SK-N-MC (cell line): ENCODE results near the gene GRM5.

Experiments used
- EZH2 ChIP-seq: fragments of 200-600 bp; sonication (generic); IDR thresholded peaks from one replicate; pipeline ENCODE4 v1.6.1; 2017; ENCODE audit warnings: antibody characterized with exemption
- POLR2AphosphoS5 ChIP-seq: IDR thresholded peaks from 2 replicates; pipeline ENCODE4 v1.6.1; 2012; ENCODE audit warnings: mild to moderate bottlenecking, low read depth, low read length, borderline replicate concordance

DNA sequence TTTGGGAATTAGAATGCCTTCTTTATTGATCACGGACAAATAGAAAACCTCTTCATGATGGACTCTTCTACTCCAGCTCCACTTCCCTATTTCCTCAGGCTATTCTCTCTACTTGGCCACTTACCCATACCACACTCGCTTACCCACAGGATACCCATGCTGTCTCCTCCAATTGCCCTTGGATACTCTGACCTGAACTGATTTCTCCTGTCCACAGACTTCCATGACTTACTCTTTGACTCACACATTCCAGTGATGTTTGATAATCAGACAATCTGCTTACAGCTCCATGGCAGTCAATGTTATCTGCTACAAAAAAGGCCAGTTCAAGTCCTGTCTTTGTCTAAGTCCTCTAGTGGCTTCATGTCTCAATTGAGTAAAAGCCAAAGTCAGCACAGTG lies 436.3 kb downstream of the GRM5 start:
- TF ChIP-seq EZH2 (no peak), POLR2AphosphoS5 (no peak)
